ENCODE results near the gene CHST5. TPM values are rescaled to one million over a fixed set of nuclear protein-coding genes. Genes with fewer than 3 reads are reported as not detected.

Gene CHST5
- total RNA-seq, 1 donor from 2014 or later: 1.5 TPM

GRCh38 chr16:75567911-75568310, 32.0 kb upstream of the CHST5 start:
- H3K36me3 Mint-ChIP-seq (ENCODE audit: low read depth): no peaks in the 10 kb centered on the region
- TF ChIP-seq CTCF (conservative IDR thresholded peaks at IDR 0.05): no peak
- H3K27ac Mint-ChIP-seq (ENCODE audit: unreplicated experiment): no peak overlapping the region
- peaks cover 22% of the 10 kb centered on the region for H3K4me1 Mint-ChIP-seq
- H3K4me3 Mint-ChIP-seq: peak overlapping the region; percentile 97
- H3K27me3 Mint-ChIP-seq (ENCODE audit: low read depth): peaks cover 11% of the 10 kb centered on the region
- H3K9me3 Mint-ChIP-seq: no peaks in the 10 kb centered on the region
- no peak for DNase-seq (ENCODE audit: low read depth, low spot score)

- no peak for TF ChIP-seq CTCF (conservative IDR thresholded peaks at IDR 0.05)
- DNase-seq (ENCODE audit: low read depth, low spot score): no peak
- H3K9me3 Mint-ChIP-seq: no peaks in the 10 kb centered on the region
- H3K27me3 Mint-ChIP-seq (ENCODE audit: low read depth): peaks cover 11% of the 10 kb centered on the region
- no peaks in the 10 kb centered on the region for H3K36me3 Mint-ChIP-seq (ENCODE audit: low read depth)
- peak overlapping the region; percentile 97 for H3K4me3 Mint-ChIP-seq
- H3K4me1 Mint-ChIP-seq: peaks cover 22% of the 10 kb centered on the region
- H3K27ac Mint-ChIP-seq (ENCODE audit: unreplicated experiment): no peak overlapping the region
These were observed 30.9 kb upstream of the CHST5 start for GRCh38 chr16:75566758-75567255.

GRCh38 chr16:75566040-75566757, 30.3 kb upstream of the CHST5 start, which contains the start of gene GABARAPL2:
TSS of gene GABARAPL2 (plus strand) at chr16:75566379. CDS start at chr16:75566487, 108 bp downstream.
- no peak for TF ChIP-seq CTCF (conservative IDR thresholded peaks at IDR 0.05)
- peaks cover 22% of the 10 kb centered on the region for H3K4me1 Mint-ChIP-seq
- no peaks in the 10 kb centered on the region for H3K36me3 Mint-ChIP-seq (ENCODE audit: low read depth)
- H3K27me3 Mint-ChIP-seq (ENCODE audit: low read depth): peaks cover 11% of the 10 kb centered on the region
- H3K9me3 Mint-ChIP-seq: no peaks in the 10 kb centered on the region
- DNase-seq (ENCODE audit: low read depth, low spot score): peak; percentile 94
- peak within 1 kb of the TSS; percentile 97 for H3K4me3 Mint-ChIP-seq
- peak within 1 kb of the TSS; percentile 79 for H3K27ac Mint-ChIP-seq (ENCODE audit: unreplicated experiment)

GRCh38 chr16:75565640-75566039, 29.7 kb upstream of the CHST5 start:
- peaks cover 24% of the 10 kb centered on the region for H3K4me1 Mint-ChIP-seq
- TF ChIP-seq CTCF (conservative IDR thresholded peaks at IDR 0.05): no peak
- no peak for DNase-seq (ENCODE audit: low read depth, low spot score)
- H3K9me3 Mint-ChIP-seq: no peaks in the 10 kb centered on the region
- no peaks in the 10 kb centered on the region for H3K36me3 Mint-ChIP-seq (ENCODE audit: low read depth)
- peak overlapping the region; percentile 79 for H3K27ac Mint-ChIP-seq (ENCODE audit: unreplicated experiment)
- peaks cover 11% of the 10 kb centered on the region for H3K27me3 Mint-ChIP-seq (ENCODE audit: low read depth)
- H3K4me3 Mint-ChIP-seq: peak overlapping the region; percentile 97

GRCh38 chr16:75559564-75560372, 23.9 kb upstream of the CHST5 start:
- H3K27ac Mint-ChIP-seq (ENCODE audit: unreplicated experiment): peak overlapping the region; percentile 96

More at GRCh38 chr16:75559564-75560372, 23.9 kb upstream of the CHST5 start:
- TF ChIP-seq CTCF (conservative IDR thresholded peaks at IDR 0.05): no peak
- no peak for DNase-seq (ENCODE audit: low read depth, low spot score)
- Mint-ChIP-seq H3K36me3 (ENCODE audit: low read depth) (no peaks in the 10 kb centered on the region), H3K27me3 (ENCODE audit: low read depth) (peaks cover 7% of the 10 kb centered on the region), H3K4me3 (peak overlapping the region; percentile 77), H3K4me1 (peaks cover 34% of the 10 kb centered on the region), H3K9me3 (no peaks in the 10 kb centered on the region)

All from neural crest cell (in vitro differentiated cells).